WTC11 (cell line): ENCODE results near the gene NRP2. TPM values are rescaled to one million over a fixed set of nuclear protein-coding genes. Genes with fewer than 3 reads are reported as not detected.

Experiments used
- ATAC-seq: fragments of 200-7000 bp; cut with Tn5 transposase; 2 replicates; pipeline ENCODE4 v1.10.0; 2021; ENCODE audit warnings: mild to moderate bottlenecking, moderate library complexity
- CTCF ChIA-PET: fragments of 300-600 bp; sonication (Branson Sonifier 250); formaldehyde crosslinking; loops from one replicate; lab custom pipeline; 2021; ENCODE audit warnings: antibody characterized with exemption; lab: Charles Lee
- POLR2A ChIA-PET: fragments of 350-600 bp; sonication (Branson Sonifier 250); formaldehyde crosslinking; loops from one replicate; lab custom pipeline; 2021; ENCODE audit warnings: antibody characterized with exemption; lab: Charles Lee
- DNase-seq: peaks from one replicate; pipeline ENCODE4 v3.0.0; 2021; ENCODE audit warnings: low spot score
- H3K27ac Mint-ChIP-seq: 2 replicates; pipeline ENCODE4 v1.8.0; 2021; ENCODE audit warnings: mixed read lengths
- H3K27me3 Mint-ChIP-seq: 2 replicates; pipeline ENCODE4 v1.8.0; 2021; ENCODE audit warnings: low read depth, mild to moderate bottlenecking, moderate library complexity, mixed read lengths
- H3K36me3 Mint-ChIP-seq: 2 replicates; pipeline ENCODE4 v1.8.0; 2021; ENCODE audit warnings: mixed read lengths
- H3K4me1 Mint-ChIP-seq: 2 replicates; pipeline ENCODE4 v1.8.0; 2022; ENCODE audit warnings: mixed read lengths
- H3K4me3 Mint-ChIP-seq: 2 replicates; pipeline ENCODE4 v1.8.0; 2021; ENCODE audit warnings: mild to moderate bottlenecking, moderate library complexity, mixed read lengths
- H3K9me3 Mint-ChIP-seq: 2 replicates; pipeline ENCODE4 v1.8.0; 2021; ENCODE audit warnings: mixed read lengths
- ATF6 ChIP-seq: sonication (generic); formaldehyde crosslinking; IDR thresholded peaks from 2 replicates; pipeline ENCODE4 v1.8.1; 2023; ENCODE audit warnings: mild to moderate bottlenecking, missing genetic modification reagents
- CREM ChIP-seq: sonication (generic); formaldehyde crosslinking; IDR thresholded peaks from 2 replicates; pipeline ENCODE4 v1.8.1; 2022; ENCODE audit warnings: mild to moderate bottlenecking, missing genetic modification reagents, moderate library complexity
- CTCF ChIP-seq: fragments of 200-600 bp; IDR thresholded peaks from 2 replicates; pipeline ENCODE4 v1.8.0; 2022; ENCODE audit warnings: antibody characterized with exemption
- ELF4 ChIP-seq: sonication (generic); formaldehyde crosslinking; IDR thresholded peaks from 2 replicates; pipeline ENCODE4 v1.8.1; 2022; ENCODE audit warnings: low read depth, mild to moderate bottlenecking, moderate library complexity, missing genetic modification reagents
- FOXK1 ChIP-seq: sonication (generic); formaldehyde crosslinking; IDR thresholded peaks from 2 replicates; pipeline ENCODE4 v1.8.0; 2022; ENCODE audit warnings: mild to moderate bottlenecking, moderate library complexity, missing genetic modification reagents
- IRF1 ChIP-seq: sonication (generic); formaldehyde crosslinking; IDR thresholded peaks from 2 replicates; pipeline ENCODE4 v1.8.0; 2023; ENCODE audit warnings: missing genetic modification reagents
- JAZF1 ChIP-seq: fragments of 250-450 bp; sonication (Bioruptor Pico); IDR thresholded peaks from 2 replicates; pipeline ENCODE4 v1.9.0; 2021; ENCODE audit warnings: moderate library complexity, mild to moderate bottlenecking, inconsistent platforms
- JUN ChIP-seq: sonication (generic); formaldehyde crosslinking; IDR thresholded peaks from 2 replicates; pipeline ENCODE4 v1.8.0; 2023; ENCODE audit warnings: mild to moderate bottlenecking, missing genetic modification reagents
- KAT7 ChIP-seq: sonication (generic); formaldehyde crosslinking; IDR thresholded peaks from 2 replicates; pipeline ENCODE4 v1.8.1; 2023; ENCODE audit warnings: missing genetic modification reagents, mild to moderate bottlenecking, borderline replicate concordance
- MLX ChIP-seq: sonication (generic); formaldehyde crosslinking; IDR thresholded peaks from 2 replicates; pipeline ENCODE4 v1.8.1; 2023; ENCODE audit warnings: mild to moderate bottlenecking, missing genetic modification reagents, moderate library complexity
- NR3C1 ChIP-seq: sonication (generic); formaldehyde crosslinking; conservative IDR thresholded peaks from 2 replicates; pipeline ENCODE4 v1.8.1; 2023; ENCODE audit warnings: low read depth, mild to moderate bottlenecking, missing genetic modification reagents
- RORB ChIP-seq: fragments of 250-450 bp; sonication (Bioruptor Pico); IDR thresholded peaks from 2 replicates; pipeline ENCODE4 v1.9.0; 2021; ENCODE audit warnings: mild to moderate bottlenecking
- SMAD3 ChIP-seq: sonication (generic); formaldehyde crosslinking; IDR thresholded peaks from 2 replicates; pipeline ENCODE4 v1.8.0; 2022; ENCODE audit warnings: missing genetic modification reagents, mild to moderate bottlenecking, borderline replicate concordance
- SOX15 ChIP-seq: fragments of 250-450 bp; sonication (Bioruptor Pico); IDR thresholded peaks from 2 replicates; pipeline ENCODE4 v1.9.0; 2021; ENCODE audit warnings: mild to moderate bottlenecking
- TCF7 ChIP-seq: sonication (generic); formaldehyde crosslinking; IDR thresholded peaks from 2 replicates; pipeline ENCODE4 v1.8.0; 2022; ENCODE audit warnings: mild to moderate bottlenecking, low read depth, missing genetic modification reagents, moderate library complexity
- TEAD4 ChIP-seq: sonication (generic); formaldehyde crosslinking; IDR thresholded peaks from 2 replicates; pipeline ENCODE4 v1.8.0; 2022; ENCODE audit warnings: mild to moderate bottlenecking, missing genetic modification reagents
- TP53 ChIP-seq: sonication (generic); formaldehyde crosslinking; IDR thresholded peaks from 2 replicates; pipeline ENCODE4 v1.8.1; 2023; ENCODE audit warnings: mild to moderate bottlenecking, missing genetic modification reagents
- ZNF138 ChIP-seq: sonication (generic); formaldehyde crosslinking; conservative IDR thresholded peaks from 2 replicates; pipeline ENCODE4 v1.8.1; 2022; ENCODE audit warnings: mild to moderate bottlenecking, moderate library complexity, missing genetic modification reagents
- ZNF219 ChIP-seq: sonication (generic); formaldehyde crosslinking; IDR thresholded peaks from 2 replicates; pipeline ENCODE4 v1.8.0; 2023; ENCODE audit warnings: missing genetic modification reagents, mild to moderate bottlenecking, borderline replicate concordance
- ZNF423 ChIP-seq: fragments of 250-450 bp; sonication (Bioruptor Pico); IDR thresholded peaks from 2 replicates; pipeline ENCODE4 v2.1.2; 2022; ENCODE audit warnings: mild to moderate bottlenecking, moderate library complexity
- ZNF425 ChIP-seq: fragments of 250-450 bp; sonication (Bioruptor Pico); conservative IDR thresholded peaks from 2 replicates; pipeline ENCODE4 v1.9.0; 2021; ENCODE audit warnings: mild to moderate bottlenecking
- total RNA-seq: library from RNA; stranded (reverse); gene quantifications from 3 replicates; pipeline ENCODE4 v1.2.3, GENCODE V29; 2021

NRP2 gene
- total RNA-seq, 1 experiment from 2014 or later: 41.0 TPM

GRCh38 chr2:205765151-205765550 lies 82.8 kb downstream of the NRP2 start (continued):
- TF ChIP-seq FOXK1: no peak
- TF ChIP-seq, all 79 proteins: peak for 0

- Mint-ChIP-seq H3K9me3 (no peaks in the 10 kb centered on the region), H3K4me3 (no peak overlapping the region), H3K27me3 (no peaks in the 10 kb centered on the region; the same call in 1 of the 2 replicates), H3K4me1 (peaks cover 31% of the 10 kb centered on the region), H3K27ac (no peak overlapping the region), H3K36me3 (no peaks in the 10 kb centered on the region; the same call in 1 of the 2 replicates)
- TF ChIP-seq NR3C1 (CRISPR knock-in tag) (no peak), IRF1 (CRISPR knock-in tag) (no peak), CTCF (peak; percentile 63), KAT7 (CRISPR knock-in tag) (no peak), ZNF219 (CRISPR knock-in tag) (no peak)
- ATAC-seq: no peak
- CTCF ChIA-PET: no interaction called here
- POLR2A ChIA-PET: no interaction called here
- peak; percentile 72 for DNase-seq
These were observed 84.6 kb downstream of the NRP2 start for GRCh38 chr2:205766779-205767359.

GRCh38 chr2:205767617-205768016 lies 85.3 kb downstream of the NRP2 start:
- Mint-ChIP-seq H3K4me3 (no peak overlapping the region), H3K27ac (no peak overlapping the region), H3K4me1 (peaks cover 31% of the 10 kb centered on the region), H3K9me3 (no peaks in the 10 kb centered on the region), H3K27me3 (no peaks in the 10 kb centered on the region; the same call in 1 of the 2 replicates), H3K36me3 (no peaks in the 10 kb centered on the region; the same call in 1 of the 2 replicates)
- ChIA-PET POLR2A (no interaction called here), CTCF (interaction anchor here (1.5 kb wide), 1 partner anchor 158 kb away, joined by 4 read pairs; no protein-coding TSS in a partner anchor)
- TF ChIP-seq JAZF1 (no peak), MLX (CRISPR knock-in tag) (no peak), ELF4 (CRISPR knock-in tag) (no peak), ZNF423 (CRISPR knock-in tag) (no peak)
- no peak for ATAC-seq
- DNase-seq: no peak

- no peaks in the 10 kb centered on the region for H3K9me3 Mint-ChIP-seq
- ATAC-seq: no peak
- H3K4me3 Mint-ChIP-seq: no peak overlapping the region
- no peak overlapping the region for H3K27ac Mint-ChIP-seq
- H3K36me3 Mint-ChIP-seq: no peaks in the 10 kb centered on the region; the same call in 1 of the 2 replicates
- POLR2A ChIA-PET: no interaction called here
- no peak for DNase-seq
- peaks cover 31% of the 10 kb centered on the region for H3K4me1 Mint-ChIP-seq
- H3K27me3 Mint-ChIP-seq: no peaks in the 10 kb centered on the region; the same call in 1 of the 2 replicates
- CTCF ChIA-PET: interaction anchor here (1.5 kb wide), 1 partner anchor 158 kb away, joined by 4 read pairs; no protein-coding TSS in a partner anchor
- TF ChIP-seq JUN (CRISPR knock-in tag) (no peak), ELF4 (CRISPR knock-in tag) (no peak), SMAD3 (CRISPR knock-in tag) (no peak), ZNF425 (CRISPR knock-in tag) (no peak), IRF1 (CRISPR knock-in tag) (no peak), RORB (CRISPR knock-in tag) (no peak), ATF6 (CRISPR knock-in tag) (no peak), SOX15 (no peak), TEAD4 (CRISPR knock-in tag) (no peak), ZNF138 (CRISPR knock-in tag) (no peak), TCF7 (no peak), CREM (CRISPR knock-in tag) (no peak), JAZF1 (no peak), TP53 (CRISPR knock-in tag) (no peak)
These were observed 86.0 kb downstream of the NRP2 start for GRCh38 chr2:205768341-205768740.
